Measurements from ENCODE around the gene PLD1.
A peak's percentile ranks its signal among the peaks of the same experiment; 100 is the strongest.
"Not testable (repeated sequence)": the region's sequence is repeated elsewhere in the genome, so short reads cannot be mapped to it uniquely, and the experiment has no call there.

The PLD1 gene

DNA sequence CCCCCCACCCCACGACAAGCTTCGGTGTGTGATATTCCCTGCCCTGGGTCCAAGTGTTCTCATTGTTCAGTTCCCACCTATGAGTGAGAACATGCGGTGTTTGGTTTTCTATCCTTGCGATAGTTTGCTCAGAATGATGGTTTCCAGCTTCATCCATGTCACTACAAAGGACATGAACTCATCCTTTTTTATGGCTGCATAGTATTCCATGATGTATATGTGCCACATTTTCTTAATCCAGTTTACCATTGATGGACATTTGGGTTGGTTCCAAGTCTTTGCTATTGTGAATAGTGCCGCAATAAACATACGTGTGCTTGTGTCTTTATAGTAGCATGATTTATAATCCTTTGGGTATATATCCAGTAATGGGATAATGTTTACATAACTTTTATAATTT, 4.4 kb upstream of the PLD1 start:
- DNase-seq (ENCODE audit: low read depth) = not testable (repeated sequence)

DNA sequence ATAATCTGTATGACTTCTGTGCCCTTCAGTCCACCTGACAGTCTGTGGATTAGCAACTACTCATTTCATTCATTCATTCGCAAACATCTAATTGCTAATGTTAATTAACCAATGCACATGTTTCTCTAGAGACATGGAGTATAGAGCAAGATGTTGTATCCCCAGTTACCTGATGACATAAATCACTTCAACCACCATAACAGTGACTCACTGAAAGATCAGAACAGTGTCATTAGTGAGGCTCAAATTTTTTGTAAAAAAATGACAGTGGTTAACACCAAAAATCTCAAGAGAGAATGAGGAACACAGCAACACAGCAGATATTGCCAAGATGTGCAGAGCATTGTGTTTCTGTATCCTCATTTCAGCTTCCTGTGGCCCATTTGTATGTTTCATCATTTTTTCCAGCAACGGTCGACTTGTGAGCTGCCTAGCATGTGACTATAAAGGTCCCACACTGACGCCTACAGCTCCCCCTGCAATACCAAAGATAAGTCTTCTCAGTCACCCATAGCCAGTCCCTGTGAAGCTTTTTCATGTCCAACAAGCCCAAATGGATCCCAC, 3.7 kb upstream of the PLD1 start:
- DNase-seq (ENCODE audit: low read depth) = peak; percentile 57

- DNase-seq (ENCODE audit: low read depth) = no peak
Observed at GRCh38 chr3:171813278-171813896, 3.1 kb upstream of the PLD1 start.

GRCh38 chr3:171812811-171813210, 2.5 kb upstream of the PLD1 start:
- DNase-seq (ENCODE audit: low read depth) = no peak

DNA sequence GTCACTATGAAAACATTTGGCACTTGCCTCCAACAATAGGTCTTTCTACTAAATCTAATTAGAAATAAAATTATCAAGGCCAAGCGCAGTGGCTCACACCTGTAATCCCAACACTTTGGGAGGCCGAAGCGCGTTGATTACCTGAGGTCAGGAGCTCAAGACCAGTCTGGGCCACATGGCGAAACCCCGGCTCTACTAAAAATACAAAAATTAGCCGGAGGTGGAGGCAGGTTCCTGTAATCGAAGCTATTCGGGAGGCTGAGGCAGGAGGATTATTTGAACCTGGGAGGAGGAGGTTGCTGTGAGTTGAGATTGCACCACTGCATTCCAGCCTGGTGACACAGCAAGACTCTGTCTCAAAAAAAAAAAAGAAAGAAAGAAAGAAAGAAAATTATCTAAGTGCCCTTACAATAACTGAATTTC, 1.6 kb upstream of the PLD1 start:
- peak; percentile 49 for DNase-seq (ENCODE audit: low read depth)

- peak; percentile 96 for DNase-seq (ENCODE audit: low read depth)
Observed at GRCh38 chr3:171811295-171811912, 1.1 kb upstream of the PLD1 start.

DNA sequence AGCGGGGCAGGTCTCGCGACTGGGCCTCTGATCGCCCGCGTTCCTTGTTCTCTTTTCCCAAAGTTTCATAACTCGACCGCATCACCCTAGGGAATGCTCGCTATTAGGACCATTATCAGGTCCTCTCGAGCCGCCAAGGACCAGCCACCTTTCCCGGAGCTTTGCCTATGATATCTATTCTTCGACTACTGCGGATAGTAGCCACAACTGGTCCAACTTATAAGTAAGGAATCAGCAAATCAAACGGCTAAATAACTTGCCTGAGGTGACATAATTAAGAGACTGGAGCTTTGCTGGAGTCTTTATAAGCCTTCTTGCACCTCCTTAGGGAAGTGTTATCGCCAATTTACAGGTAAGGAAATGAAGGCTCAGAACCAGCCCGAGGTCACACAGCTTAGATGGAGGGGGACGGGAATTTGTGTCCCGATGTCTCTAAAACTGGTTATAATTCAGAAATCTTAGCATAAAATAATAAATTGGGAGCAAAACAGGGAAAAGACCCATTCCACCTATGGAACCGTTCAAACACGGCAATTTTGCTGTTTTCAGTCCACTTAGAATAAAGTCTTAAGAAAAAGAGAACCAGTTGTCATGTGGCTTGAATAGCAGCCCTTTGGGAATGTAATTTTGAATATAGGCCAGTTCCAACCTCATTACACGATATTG, 479 bp upstream of the PLD1 start:
- no peak for DNase-seq (ENCODE audit: low read depth)

DNA sequence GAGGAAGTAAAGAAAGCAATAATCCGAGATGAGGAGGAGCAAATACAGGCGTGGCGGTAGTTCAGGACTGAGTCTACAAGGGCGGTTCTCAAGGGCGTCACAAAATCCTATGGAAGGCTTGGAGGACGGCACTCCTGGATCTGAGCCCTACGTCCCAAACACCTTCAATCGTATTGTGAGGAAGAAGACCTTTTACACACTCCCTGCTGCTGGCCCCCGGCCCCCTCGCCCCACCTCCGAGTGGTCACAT, 747 bp downstream of the PLD1 start:
- no peak for DNase-seq (ENCODE audit: low read depth)

- no peak for DNase-seq (ENCODE audit: low read depth)
Observed at GRCh38 chr3:171807806-171808205, 2.5 kb downstream of the PLD1 start.

- DNase-seq (ENCODE audit: low read depth) = no peak
Observed at GRCh38 chr3:171807129-171807675, 3.1 kb downstream of the PLD1 start.

- peak; percentile 94 for DNase-seq (ENCODE audit: low read depth)
Observed at GRCh38 chr3:171806200-171807128, 3.8 kb downstream of the PLD1 start.

DNA sequence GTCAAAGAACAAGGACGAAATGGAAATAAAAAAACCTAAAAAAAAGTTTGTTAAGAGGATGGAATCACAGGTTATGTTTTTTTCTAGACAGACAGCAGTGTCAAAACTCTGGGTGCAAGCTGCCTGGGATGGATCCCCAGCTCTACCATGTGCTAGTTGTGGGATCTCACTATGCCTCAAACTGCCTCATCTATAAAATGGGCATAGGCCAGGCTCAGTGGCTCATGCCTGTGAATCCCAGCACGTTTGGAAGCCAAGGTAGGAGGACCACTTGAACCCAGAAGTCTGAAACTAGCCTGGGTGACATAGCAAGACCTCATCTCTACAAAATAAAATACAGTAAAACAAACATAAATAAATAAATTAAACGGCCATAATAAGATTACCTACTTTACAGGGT, 4.6 kb downstream of the PLD1 start:
- DNase-seq (ENCODE audit: low read depth) = no peak

- DNase-seq (ENCODE audit: low read depth) = peak; percentile 63
Observed at GRCh38 chr3:171804618-171805389, 5.5 kb downstream of the PLD1 start.

DNA sequence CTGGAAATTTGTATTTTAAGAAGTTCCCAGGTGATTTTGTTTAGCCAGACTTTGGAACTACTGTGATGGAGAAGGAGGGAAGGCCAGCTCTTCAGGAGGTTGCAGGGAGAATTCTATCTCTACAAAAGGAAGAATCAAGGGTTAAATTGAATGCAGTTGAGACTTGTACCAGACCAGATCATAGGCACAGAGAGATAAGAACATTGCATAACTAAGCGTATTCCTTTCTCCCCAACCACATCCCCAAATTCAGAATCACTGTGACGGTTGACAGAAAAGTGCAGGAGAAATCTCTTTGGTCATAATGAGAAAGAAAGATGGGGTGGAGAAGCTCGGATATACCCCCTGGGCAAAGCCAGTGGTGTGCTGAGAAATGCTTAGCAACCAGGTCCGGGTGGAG, 7.2 kb downstream of the PLD1 start:
- no peak for DNase-seq (ENCODE audit: low read depth)

DNA sequence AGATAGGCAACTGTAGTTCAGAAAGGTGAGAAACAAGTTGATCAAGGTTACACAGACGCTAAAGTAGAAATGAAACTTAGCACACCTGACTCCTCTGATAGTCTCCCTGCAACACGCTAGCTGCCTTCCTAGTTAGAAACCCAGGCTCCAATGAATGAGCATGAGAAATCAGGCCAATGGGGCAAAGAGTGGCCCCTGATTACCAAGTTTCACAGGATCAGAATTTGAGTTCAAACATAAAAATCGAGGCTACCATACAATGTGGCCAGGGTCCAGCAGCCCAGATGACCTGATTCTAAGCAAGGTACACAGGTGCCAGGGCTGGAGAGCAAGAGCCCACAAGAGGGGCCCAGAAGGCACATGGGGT, 7.7 kb downstream of the PLD1 start:
- DNase-seq (ENCODE audit: low read depth) = no peak

DNA sequence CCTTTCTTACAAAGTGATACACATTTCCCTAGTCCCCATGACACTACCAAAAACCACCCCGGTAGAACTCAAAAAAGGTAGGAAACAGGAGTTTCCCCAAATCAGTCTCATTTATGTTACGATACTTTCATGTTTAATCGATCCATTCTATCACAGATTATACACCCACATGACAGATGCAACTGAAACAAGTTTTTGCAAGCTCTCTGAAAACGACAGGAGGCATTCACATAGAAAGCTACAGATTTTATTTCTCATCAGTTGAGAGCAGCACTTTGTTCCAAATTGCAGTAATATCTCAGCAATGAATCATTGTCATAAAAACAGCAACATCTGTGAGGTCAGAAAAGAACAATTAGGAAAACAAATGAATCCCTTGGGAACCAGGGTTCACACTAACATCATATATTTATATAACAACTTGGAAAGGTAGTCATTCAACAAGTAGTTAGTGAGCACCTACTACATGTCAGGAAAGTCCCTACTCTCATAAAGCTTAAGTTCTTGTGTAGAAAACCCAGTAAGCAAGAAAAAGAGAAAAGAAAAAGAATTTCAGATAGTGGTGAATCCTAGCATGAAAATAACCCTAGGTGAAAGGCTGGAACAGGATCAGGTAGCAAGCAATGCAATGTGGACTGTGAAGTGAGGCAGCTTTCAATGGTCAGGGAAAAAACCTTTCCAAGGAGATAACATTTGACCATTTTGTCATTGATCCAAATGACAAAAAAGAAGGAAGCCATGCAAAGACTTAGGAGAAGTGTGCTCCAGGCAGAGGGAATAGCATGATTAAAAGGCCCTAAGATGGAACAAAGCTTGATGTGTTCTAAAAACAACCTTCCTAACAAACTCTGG, 8.3 kb downstream of the PLD1 start:
- DNase-seq (ENCODE audit: low read depth) = peak; percentile 84

GRCh38 chr3:171799501-171799900, 10.8 kb downstream of the PLD1 start:
- DNase-seq (ENCODE audit: low read depth) = no peak

- no peak for DNase-seq (ENCODE audit: low read depth)
Observed at GRCh38 chr3:171797873-171798272, 12.4 kb downstream of the PLD1 start.

GRCh38 chr3:171797265-171797679, 13.0 kb downstream of the PLD1 start:
- no peak for DNase-seq (ENCODE audit: low read depth)

DNA sequence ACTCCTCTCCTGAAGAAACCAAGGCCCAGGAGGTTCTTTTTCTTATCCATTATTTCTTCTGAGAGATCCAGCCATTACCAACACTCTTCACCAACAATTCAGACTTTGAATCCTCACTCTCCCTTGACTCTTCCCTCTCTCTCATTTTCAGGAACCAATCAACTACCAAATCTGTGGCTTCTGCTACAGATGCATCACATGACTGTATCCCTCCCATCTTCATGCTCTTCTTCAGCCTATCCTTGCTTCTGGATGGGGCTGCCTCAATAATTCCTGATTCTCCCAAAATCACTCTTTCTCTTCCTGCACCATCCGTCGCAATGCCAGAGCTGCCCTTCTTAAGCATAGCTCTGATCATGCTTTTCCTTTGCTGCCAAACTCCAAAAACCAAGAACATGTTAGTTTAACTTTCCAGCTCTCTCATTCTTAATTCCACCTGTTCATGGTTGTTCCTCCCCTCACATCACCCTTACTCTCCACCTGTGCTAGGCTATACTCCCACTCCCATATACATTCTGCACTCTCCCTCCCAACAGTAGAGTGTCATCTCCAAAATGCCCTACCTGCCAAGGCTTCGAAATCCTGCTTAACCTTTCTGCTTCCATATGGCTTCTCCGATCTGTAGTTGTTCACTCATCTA, 13.5 kb downstream of the PLD1 start:
- DNase-seq (ENCODE audit: low read depth) = no peak

All from fibroblast of gingiva (primary cell).